ENCODE results near the gene SHROOM4.

Gene SHROOM4

GRCh38 chrX:50629774-50630173, 184.2 kb downstream of the SHROOM4 start:
- TF ChIP-seq CTCF (IDR thresholded peaks at IDR 0.05; ENCODE audit: low read depth, low read length): no peak
- no peak for DNase-seq (ENCODE audit: extremely low read depth, low read depth)

DNA sequence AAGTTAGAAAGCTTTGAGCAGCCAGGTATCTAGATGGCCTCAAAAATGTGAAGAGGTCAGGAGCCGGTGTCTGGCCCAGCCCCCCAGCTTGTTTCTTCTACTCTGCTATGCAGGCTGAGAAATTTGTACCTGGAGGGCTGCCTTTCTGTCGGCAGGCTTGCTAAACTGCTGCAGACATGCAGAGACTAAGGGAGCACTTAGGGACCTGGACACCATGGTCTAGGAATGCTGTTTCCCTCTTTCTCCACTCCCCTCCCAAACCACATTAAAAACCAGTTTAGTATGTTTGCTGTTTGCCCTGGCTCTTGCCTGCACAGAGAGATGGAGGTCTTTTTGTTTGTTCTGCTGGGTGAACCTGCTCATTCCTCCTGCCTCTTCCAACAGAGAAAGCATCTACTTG, 186.3 kb downstream of the SHROOM4 start:
- TF ChIP-seq CTCF (IDR thresholded peaks at IDR 0.05; ENCODE audit: low read depth, low read length): no peak

DNA sequence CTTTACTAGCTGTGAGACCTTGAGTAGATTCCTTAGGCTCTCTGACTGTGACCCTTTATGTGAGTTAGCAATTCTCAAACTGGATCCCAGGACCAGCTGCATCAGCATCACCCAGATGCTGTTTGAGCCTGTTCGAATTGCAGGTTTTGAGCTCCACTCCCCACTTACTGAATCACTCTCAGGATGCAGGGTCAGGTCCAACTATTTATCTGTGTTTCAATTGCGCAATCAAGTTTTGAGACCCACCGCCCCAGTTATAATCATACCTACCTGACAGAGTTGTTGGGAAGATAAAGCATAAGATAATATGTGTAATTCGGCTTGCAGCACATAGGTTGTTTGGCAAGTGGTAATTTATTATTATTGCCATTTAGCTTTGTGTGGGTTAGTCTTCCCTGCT, 187.6 kb downstream of the SHROOM4 start:
- no peak for TF ChIP-seq CTCF (IDR thresholded peaks at IDR 0.05; ENCODE audit: low read depth, low read length)
- no peak for DNase-seq (ENCODE audit: extremely low read depth, low read depth)

More for the DNA sequence above, 186.3 kb downstream of the SHROOM4 start:
- DNase-seq (ENCODE audit: extremely low read depth, low read depth): no peak

DNA sequence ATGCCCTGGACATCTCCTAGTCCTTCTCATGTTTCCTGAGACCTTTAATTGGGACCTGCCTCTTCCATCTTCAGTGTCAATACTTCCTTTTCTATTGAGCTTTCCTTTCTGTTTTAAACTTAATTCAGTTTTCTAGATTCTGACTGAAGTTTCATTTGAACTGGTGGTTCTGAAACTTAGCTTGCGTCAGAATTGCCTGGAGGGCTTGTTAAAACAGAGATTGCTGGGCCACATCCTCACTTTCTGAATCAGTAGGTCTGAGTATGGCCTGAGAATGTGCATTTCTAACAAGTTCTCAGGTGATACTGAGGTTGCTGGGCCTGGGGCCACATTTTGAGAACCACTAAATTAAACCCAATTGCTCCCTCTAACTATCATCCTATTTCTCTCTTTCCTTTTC, 191.2 kb downstream of the SHROOM4 start:
- no peak for DNase-seq (ENCODE audit: extremely low read depth, low read depth)
- no peak for TF ChIP-seq CTCF (IDR thresholded peaks at IDR 0.05; ENCODE audit: low read depth, low read length)

GRCh38 chrX:50618788-50619558, 195.0 kb downstream of the SHROOM4 start:
- no peak for TF ChIP-seq CTCF (IDR thresholded peaks at IDR 0.05; ENCODE audit: low read depth, low read length)
- no peak for DNase-seq (ENCODE audit: extremely low read depth, low read depth)

- DNase-seq (ENCODE audit: extremely low read depth, low read depth): no peak
- TF ChIP-seq CTCF (IDR thresholded peaks at IDR 0.05; ENCODE audit: low read depth, low read length): no peak
Observed at GRCh38 chrX:50617183-50617582, 196.8 kb downstream of the SHROOM4 start.

DNA sequence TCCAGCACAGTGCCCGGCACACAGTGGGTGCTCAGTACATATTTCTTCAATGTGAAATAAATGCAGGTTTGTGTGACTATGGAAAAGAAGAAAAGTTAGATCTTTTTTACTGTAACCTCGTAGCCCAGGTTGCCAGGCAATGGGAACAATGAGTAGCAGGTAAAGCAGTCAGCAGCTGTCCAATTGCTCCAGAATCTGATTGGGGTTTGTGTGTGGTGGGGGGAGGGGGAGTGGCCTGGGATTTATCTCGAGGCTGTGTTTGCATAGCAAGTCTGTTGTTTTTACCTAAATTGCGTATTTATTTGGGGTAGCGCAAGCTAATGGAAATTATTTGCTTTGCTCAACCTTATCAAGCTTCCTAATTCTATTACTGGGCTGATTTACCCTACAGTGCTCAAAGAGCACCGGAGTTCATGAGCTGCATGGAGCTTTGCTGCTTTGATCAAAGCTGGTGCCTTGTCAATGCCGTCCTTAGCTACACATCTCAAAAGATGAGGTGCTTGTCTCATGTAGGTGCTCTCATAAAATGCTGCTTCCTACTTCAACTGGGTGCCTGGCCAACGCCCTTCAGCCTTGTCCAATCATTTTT, 198.3 kb downstream of the SHROOM4 start:
- no peak for DNase-seq (ENCODE audit: extremely low read depth, low read depth)
- TF ChIP-seq CTCF (IDR thresholded peaks at IDR 0.05; ENCODE audit: low read depth, low read length): no peak

Measured in AG09319 (cell line).